ENCODE measurements around the gene CNP. TPM values are rescaled to one million over a fixed set of nuclear protein-coding genes. Genes with fewer than 3 reads are reported as not detected.
"Not testable (repeated sequence)": the region's sequence is repeated elsewhere in the genome, so short reads cannot be mapped to it uniquely, and the experiment has no call there.

Gene CNP
- total and polyA plus RNA-seq, 2 of the 8 experiments (the other 6 are each of a cell fraction or from before 2014, with no cell fraction given): 21.9 to 60.6 TPM

DNA sequence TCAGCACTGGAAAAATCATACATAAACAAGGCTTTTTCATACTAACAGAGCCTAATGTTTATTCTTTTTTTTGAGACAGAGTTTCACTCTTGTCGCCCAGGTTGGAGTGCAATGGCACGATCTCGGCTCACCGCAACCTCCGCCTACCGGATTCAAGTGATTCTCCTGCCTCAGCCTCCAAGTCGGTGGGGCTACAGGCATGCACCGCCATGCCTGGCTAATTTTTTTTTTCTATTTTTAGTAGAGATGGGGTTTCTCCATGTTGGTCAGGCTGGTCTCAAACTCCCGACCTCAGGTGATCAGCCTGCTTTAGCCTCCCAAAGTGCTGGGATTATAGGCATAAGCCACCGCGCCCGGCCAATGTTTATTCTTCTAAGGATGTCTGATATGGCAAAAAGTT lies 47.1 kb downstream of the CNP start:
- H2BK15ac ChIP-seq (ENCODE audit: low read length); H3K9ac ChIP-seq (replicated peaks in 1 of 4; ENCODE audit: extremely low read depth in 1 of 4, low read depth in 3 of 4, low read length in 3 of 4); H4K91ac ChIP-seq (replicated peaks; ENCODE audit: insufficient read length, low read length); H4K8ac ChIP-seq (ENCODE audit: extremely low read depth, insufficient read depth, low read length); H3K9me3 ChIP-seq (ENCODE audit: insufficient read depth in 2 of 2, low read depth in 1 of 2, low read length in 1 of 2); H3K23ac ChIP-seq (ENCODE audit: insufficient read length); H2AFZ ChIP-seq (ENCODE audit: low read length); H3K4me3 ChIP-seq (ENCODE audit: extremely low read depth in 1 of 4, insufficient read depth in 2 of 4, low read depth in 3 of 4, low read length in 4 of 4); H2BK120ac ChIP-seq (replicated peaks; ENCODE audit: low read depth, low read length); H3K14ac ChIP-seq (ENCODE audit: insufficient read length); H3K36me3 ChIP-seq (ENCODE audit: control insufficient read depth in 2 of 4, insufficient read depth in 4 of 4, low read length in 3 of 4); H3K79me1 ChIP-seq (ENCODE audit: low read depth, low read length); H3K18ac ChIP-seq (ENCODE audit: extremely low read depth, low read length); H4K5ac ChIP-seq (ENCODE audit: insufficient read length, low read depth, low read length); H2BK20ac ChIP-seq (ENCODE audit: low read length); FAIRE-seq; DNase-seq (ENCODE audit: low read depth in 1 of 2, low spot score in 2 of 2); H3K27me3 ChIP-seq (replicated peaks in 1 of 4; ENCODE audit: control insufficient read depth in 3 of 4, extremely low read depth in 1 of 4, insufficient read depth in 3 of 4, low read length in 3 of 4); H4K20me1 ChIP-seq (replicated peaks in 1 of 2; ENCODE audit: control insufficient read depth in 1 of 2, insufficient read depth in 2 of 2, low read length in 2 of 2); H3K56ac ChIP-seq (replicated peaks; ENCODE audit: insufficient read length, low read depth, low read length); H3K4ac ChIP-seq (replicated peaks; ENCODE audit: insufficient read length, low read depth, low read length); H2BK12ac ChIP-seq (ENCODE audit: low read depth, low read length): not testable (repeated sequence)
- peaks cover 45 to 81% of the 10 kb centered on the region in 2 experiments for H3K79me2 ChIP-seq (ENCODE audit: control insufficient read depth in 1 of 2, insufficient read depth in 2 of 2, low read length in 2 of 2)
- H3K27ac ChIP-seq (ENCODE audit: low read depth, low read length): 0 out of 2 replicates have a peak overlapping the region, but pooled peaks have one; percentile 79
- TF ChIP-seq POLR2A (IDR thresholded peaks at IDR 0.05; ENCODE audit: control extremely low read depth in 1 of 2, low read depth in 2 of 2, low read length in 2 of 2): peak in 1 of 2 experiments; percentile 8; a peak in 1 of 3 replicates
- 94% methylated on average over 12 of the region's 12 CpGs; no CpG with 5 or more reads in 1 of the 2 experiments for WGBS, 2 experiments (ENCODE audit: extremely low coverage in 1 of 2, insufficient coverage in 1 of 2, insufficient read length in 1 of 2, insufficient replicate concordance in 2 of 2, low coverage in 1 of 2, low lambda C conversion rate in 2 of 2, missing lambda C conversion rate in 1 of 2)
- peak overlapping the region; percentile 12; the same call in 1 of the 2 replicates for H2BK5ac ChIP-seq (ENCODE audit: low read depth, low read length)
- H3K4me1 ChIP-seq (replicated peaks in 1 of 4; ENCODE audit: control insufficient read depth in 3 of 4, insufficient read depth in 4 of 4, low read length in 3 of 4): peaks cover 6 to 19% (median 13%) of the 10 kb centered on the region in 4 experiments
- ChIA-PET CTCF (ENCODE audit: partially characterized antibody) (interaction anchor here (1.6 to 38.8 kb wide), 3 partner anchors 9 to 93 kb away, joined by 4 to 1084 read pairs (median 112); partner anchors contain the start of genes DHX58, HSPB9, KAT2A and ZNF385C), POLR2A (ENCODE audit: partially characterized antibody) (interaction anchor here (0.6 to 1.9 kb wide), 4 partner anchors 15 to 312 kb away, joined by 3 to 7 read pairs (median 4); partner anchors contain the start of gene ACLY)
- H3K4me2 ChIP-seq (ENCODE audit: insufficient read depth in 1 of 2, low read depth in 2 of 2, low read length in 2 of 2): peak overlapping the region in 1 of 2 experiments; percentile 60; a peak in 1 of 4 replicates
- H3K23me2 ChIP-seq (ENCODE audit: low read depth, low read length): peaks cover 14% of the 10 kb centered on the region
- H2AK5ac ChIP-seq (ENCODE audit: low read depth, low read length): peak overlapping the region; percentile 47; the same call in 1 of the 2 replicates

Data from H1 (cell line).